Ishikawa (cell line): Measurements from ENCODE around the gene NUMB.

Source experiments
- CEBPB ChIP-seq: IDR thresholded peaks from 2 replicates; pipeline ENCODE4 v1.6.1; 2012
- CREB1 ChIP-seq: IDR thresholded peaks from 2 replicates; pipeline ENCODE4 v1.6.1; 2012; ENCODE audit warnings: low read depth
- EGR1 ChIP-seq: IDR thresholded peaks from 2 replicates; pipeline ENCODE4 v1.6.1; 2012
- EP300 ChIP-seq: IDR thresholded peaks from 2 replicates; pipeline ENCODE4 v1.6.1; 2012; ENCODE audit warnings: borderline replicate concordance
- FOXM1 ChIP-seq: IDR thresholded peaks from 2 replicates; pipeline ENCODE4 v1.6.1; 2012; ENCODE audit warnings: low read depth, borderline replicate concordance
- MAX ChIP-seq: IDR thresholded peaks from 2 replicates; pipeline ENCODE4 v1.6.1; 2012
- NFIC ChIP-seq: IDR thresholded peaks from 2 replicates; pipeline ENCODE4 v1.6.1; 2012
- RAD21 ChIP-seq: IDR thresholded peaks from 2 replicates; pipeline ENCODE4 v1.6.1; 2012; ENCODE audit warnings: low read depth
- REST ChIP-seq: IDR thresholded peaks from 2 replicates; pipeline ENCODE4 v1.6.1; 2012; ENCODE audit warnings: low read depth, mild to moderate bottlenecking
- TAF1 ChIP-seq: IDR thresholded peaks from 2 replicates; pipeline ENCODE4 v1.6.1; 2012; ENCODE audit warnings: low read depth, mild to moderate bottlenecking
- TCF12 ChIP-seq: IDR thresholded peaks from 2 replicates; pipeline ENCODE4 v1.6.1; 2012; ENCODE audit warnings: low read depth
- TEAD4 ChIP-seq: IDR thresholded peaks from 2 replicates; pipeline ENCODE4 v1.6.1; 2012
- USF1 ChIP-seq: IDR thresholded peaks from 2 replicates; pipeline ENCODE4 v1.6.1; 2012
- YY1 ChIP-seq: IDR thresholded peaks from 2 replicates; pipeline ENCODE4 v1.6.1; 2012; ENCODE audit warnings: low read depth
- ZBTB7A ChIP-seq: IDR thresholded peaks from 2 replicates; pipeline ENCODE4 v1.6.1; 2012; ENCODE audit warnings: low read depth

The NUMB gene

GRCh38 chr14:73307261-73307660, 151.1 kb downstream of the NUMB start:
- no peak for TF ChIP-seq TEAD4
- TF ChIP-seq EGR1: no peak
- TF ChIP-seq YY1: no peak
- no peak for TF ChIP-seq CEBPB
- TF ChIP-seq TCF12: no peak
- TF ChIP-seq FOXM1: no peak
- TF ChIP-seq RAD21: no peak
- no peak for TF ChIP-seq ZBTB7A
- no peak for TF ChIP-seq EP300
- TF ChIP-seq NFIC: no peak
- TF ChIP-seq USF1: no peak
- TF ChIP-seq CREB1: no peak
- no peak for TF ChIP-seq MAX
- no peak for TF ChIP-seq REST
- TF ChIP-seq TAF1: no peak

GRCh38 chr14:73305499-73305898, 152.8 kb downstream of the NUMB start:
- TF ChIP-seq FOXM1: no peak
- no peak for TF ChIP-seq NFIC
- no peak for TF ChIP-seq CEBPB
- TF ChIP-seq TCF12: no peak
- no peak for TF ChIP-seq CREB1

GRCh38 chr14:73295198-73295796, 163.0 kb downstream of the NUMB start:
- TF ChIP-seq FOXM1 (no peak), RAD21 (peak; percentile 48)

- no peak for TF ChIP-seq MAX
- TF ChIP-seq TCF12: no peak
- TF ChIP-seq CEBPB: no peak
- TF ChIP-seq YY1: no peak
- TF ChIP-seq ZBTB7A: no peak
- no peak for TF ChIP-seq TAF1
- TF ChIP-seq REST: no peak
- TF ChIP-seq FOXM1: no peak
- TF ChIP-seq EGR1: no peak
Observed at GRCh38 chr14:73293782-73294781, 164.3 kb downstream of the NUMB start.

- TF ChIP-seq ZBTB7A (no peak), YY1 (no peak), FOXM1 (no peak), USF1 (no peak), EGR1 (no peak), TCF12 (no peak)
Observed at GRCh38 chr14:73290279-73290678, 168.1 kb downstream of the NUMB start.

GRCh38 chr14:73289729-73290128, 168.6 kb downstream of the NUMB start:
- TF ChIP-seq NFIC: no peak
- TF ChIP-seq RAD21: no peak
- no peak for TF ChIP-seq EGR1
- TF ChIP-seq EP300: no peak
- TF ChIP-seq ZBTB7A: no peak
- no peak for TF ChIP-seq CEBPB
- TF ChIP-seq YY1: no peak
- no peak for TF ChIP-seq TAF1
- no peak for TF ChIP-seq MAX
- TF ChIP-seq TCF12: no peak
- no peak for TF ChIP-seq USF1
- no peak for TF ChIP-seq CREB1
- TF ChIP-seq REST: no peak
- TF ChIP-seq FOXM1: no peak
- TF ChIP-seq TEAD4: no peak
